Measurements from ENCODE around the gene GADL1. TPM values are rescaled to one million over a fixed set of nuclear protein-coding genes. Genes with fewer than 3 reads are reported as not detected.

Gene GADL1
- total RNA-seq, 1 donor from 2014 or later, result not detected

DNA sequence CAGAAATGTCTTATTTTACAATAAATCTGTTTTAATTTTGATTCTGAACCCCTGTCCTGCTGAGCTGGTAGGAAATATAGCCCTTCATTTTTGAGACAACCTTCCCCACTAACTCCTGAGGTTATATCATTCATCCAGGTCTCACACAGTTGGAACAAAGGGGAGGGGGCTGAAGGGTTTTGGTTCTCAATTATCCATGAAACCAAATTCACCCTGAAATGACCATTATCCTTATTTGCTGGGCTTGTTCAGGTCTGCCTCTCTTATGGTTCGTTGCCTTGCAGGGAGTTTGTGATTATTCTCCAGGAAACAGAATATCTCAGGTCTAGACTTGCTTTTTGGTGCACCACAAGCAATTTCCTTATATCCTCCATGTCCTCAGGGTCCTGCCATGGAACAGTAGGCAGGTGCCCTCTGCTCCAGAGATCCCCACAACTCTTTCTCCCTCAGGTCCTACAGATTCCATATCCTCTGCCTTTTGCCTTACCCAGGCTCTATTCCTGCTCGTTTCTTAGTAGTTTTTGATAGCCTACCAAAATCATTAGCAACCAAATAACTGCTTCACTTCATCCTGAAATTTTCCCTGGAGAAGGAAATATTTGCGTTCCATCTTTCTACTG, 193.6 kb downstream of the GADL1 start:
- intact Hi-C loops (cut with micrococcal nuclease), result no loop called here

- intact Hi-C loops (cut with micrococcal nuclease), result no loop called here
These were observed 194.5 kb downstream of the GADL1 start for GRCh38 chr3:30699927-30700326.

GRCh38 chr3:30698549-30698948, 195.9 kb downstream of the GADL1 start:
- intact Hi-C loops (cut with micrococcal nuclease), result no loop called here

DNA sequence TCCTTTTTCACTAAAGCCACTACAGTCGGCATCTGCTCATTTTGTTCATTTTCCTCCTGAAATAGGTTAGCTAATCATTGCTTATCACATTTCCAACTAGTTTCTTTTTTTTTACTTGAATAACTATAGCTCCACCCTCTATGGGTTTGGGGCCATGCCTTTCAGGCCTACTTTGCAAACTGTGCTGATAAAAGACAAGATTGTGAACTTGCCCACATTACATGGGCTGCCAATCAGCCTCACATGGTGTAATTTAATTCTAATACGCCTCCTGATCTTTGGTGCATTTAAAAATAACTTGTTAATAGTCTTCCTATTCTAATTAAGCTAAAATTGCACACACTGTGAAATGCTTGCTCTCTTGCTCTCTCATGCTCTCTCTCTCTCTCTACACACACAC, 197.6 kb downstream of the GADL1 start:
- intact Hi-C loops (cut with micrococcal nuclease), result no loop called here

DNA sequence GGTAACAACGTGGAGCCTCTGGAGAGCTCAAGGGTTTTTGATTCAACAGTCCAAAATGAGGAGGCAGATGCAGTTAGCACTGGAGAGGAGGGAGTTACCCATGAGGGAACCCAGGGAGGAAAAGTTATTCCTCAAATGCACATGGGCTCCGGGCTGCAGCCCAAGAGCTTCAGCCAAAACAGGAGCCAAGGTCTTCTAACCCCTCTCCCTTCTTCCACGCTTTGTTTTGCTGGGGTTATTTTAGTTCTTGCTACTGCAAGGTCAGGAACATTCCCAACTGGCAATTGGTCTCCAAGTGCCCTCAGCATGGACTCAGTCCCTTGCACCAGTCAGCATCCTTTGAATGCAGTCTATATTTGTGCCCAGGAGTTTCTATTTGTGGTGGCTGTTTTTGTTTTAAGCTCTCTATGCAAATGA, 198.1 kb downstream of the GADL1 start:
- intact Hi-C loops (cut with micrococcal nuclease), result no loop called here

- intact Hi-C loops (cut with micrococcal nuclease), result no loop called here
These were observed 199.0 kb downstream of the GADL1 start for GRCh38 chr3:30695302-30696061.

- intact Hi-C loops (cut with micrococcal nuclease), result loop anchor here (5.0 kb wide), 1 partner anchor 177 kb away; no protein-coding TSS in a partner anchor
These were observed 199.8 kb downstream of the GADL1 start for GRCh38 chr3:30694668-30695067.

- intact Hi-C loops (cut with micrococcal nuclease), result loop anchor here (5.0 kb wide), 1 partner anchor 177 kb away; no protein-coding TSS in a partner anchor
These were observed 200.3 kb downstream of the GADL1 start for GRCh38 chr3:30694148-30694547.

GRCh38 chr3:30693470-30694120, 200.9 kb downstream of the GADL1 start:
- intact Hi-C loops (cut with micrococcal nuclease), result loop anchor here (1.0 to 5.0 kb wide), 14 partner anchors 26 to 680 kb away; no protein-coding TSS in a partner anchor

DNA sequence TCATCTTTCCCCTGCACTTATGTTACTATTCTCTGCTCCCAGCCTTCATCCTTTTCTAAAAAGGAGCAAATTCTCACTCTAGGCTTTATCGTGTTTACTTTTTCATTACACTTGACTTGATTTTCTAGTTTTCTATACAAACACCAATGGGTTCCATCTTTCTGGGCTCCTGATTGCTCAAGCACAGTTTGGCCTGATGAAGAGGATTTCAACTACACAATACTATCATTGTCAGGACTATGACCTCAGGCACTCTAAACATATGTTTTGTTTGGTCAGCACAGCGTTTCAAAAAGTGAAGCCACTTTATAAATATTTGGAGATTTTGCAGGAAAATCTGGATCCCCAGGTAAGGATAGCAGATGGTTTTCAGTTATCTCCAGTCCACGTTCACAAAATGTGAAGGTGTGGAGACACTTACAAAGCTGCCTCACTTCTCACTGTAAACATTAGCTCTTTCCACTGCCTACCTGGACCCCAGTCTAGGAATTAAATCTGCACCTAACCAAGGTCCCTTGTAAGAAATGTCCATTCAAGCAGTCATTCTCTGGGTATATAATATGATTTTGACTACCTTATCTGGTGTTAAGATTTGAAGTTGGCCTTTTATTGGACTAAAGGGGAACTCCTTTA, 201.8 kb downstream of the GADL1 start:
- intact Hi-C loops (cut with micrococcal nuclease), result loop anchor here (1.0 to 5.0 kb wide), 14 partner anchors 25 to 679 kb away; no protein-coding TSS in a partner anchor

DNA sequence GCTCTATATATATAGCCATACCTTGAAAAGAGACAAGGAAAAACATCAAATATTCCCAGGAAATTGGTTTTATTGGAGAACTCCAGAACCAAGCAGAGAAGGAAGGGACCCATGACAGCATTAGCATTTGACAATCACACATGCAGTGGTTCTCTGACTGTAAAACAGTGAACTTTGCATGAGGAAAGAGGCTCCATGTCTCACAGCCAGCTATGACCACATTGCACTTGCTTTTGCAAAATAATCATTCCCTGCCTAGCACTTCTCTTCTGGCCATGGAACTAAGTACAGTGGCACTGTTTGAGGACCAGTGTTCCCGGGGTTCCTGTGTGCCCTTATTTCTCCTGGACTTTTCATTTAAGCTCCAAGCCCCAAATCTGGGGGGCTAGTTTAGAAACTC, 202.5 kb downstream of the GADL1 start:
- intact Hi-C loops (cut with micrococcal nuclease), result loop anchor here (2.0 to 5.0 kb wide), 4 partner anchors 81 to 337 kb away; no protein-coding TSS in a partner anchor

GRCh38 chr3:30691249-30691880, 203.1 kb downstream of the GADL1 start:
- intact Hi-C loops (cut with micrococcal nuclease), result loop anchor here (5.0 kb wide), 1 partner anchor 174 kb away; no protein-coding TSS in a partner anchor

- intact Hi-C loops (cut with micrococcal nuclease), result loop anchor here (5.0 kb wide), 1 partner anchor 173 kb away; no protein-coding TSS in a partner anchor
These were observed 204.3 kb downstream of the GADL1 start for GRCh38 chr3:30690199-30690598.

DNA sequence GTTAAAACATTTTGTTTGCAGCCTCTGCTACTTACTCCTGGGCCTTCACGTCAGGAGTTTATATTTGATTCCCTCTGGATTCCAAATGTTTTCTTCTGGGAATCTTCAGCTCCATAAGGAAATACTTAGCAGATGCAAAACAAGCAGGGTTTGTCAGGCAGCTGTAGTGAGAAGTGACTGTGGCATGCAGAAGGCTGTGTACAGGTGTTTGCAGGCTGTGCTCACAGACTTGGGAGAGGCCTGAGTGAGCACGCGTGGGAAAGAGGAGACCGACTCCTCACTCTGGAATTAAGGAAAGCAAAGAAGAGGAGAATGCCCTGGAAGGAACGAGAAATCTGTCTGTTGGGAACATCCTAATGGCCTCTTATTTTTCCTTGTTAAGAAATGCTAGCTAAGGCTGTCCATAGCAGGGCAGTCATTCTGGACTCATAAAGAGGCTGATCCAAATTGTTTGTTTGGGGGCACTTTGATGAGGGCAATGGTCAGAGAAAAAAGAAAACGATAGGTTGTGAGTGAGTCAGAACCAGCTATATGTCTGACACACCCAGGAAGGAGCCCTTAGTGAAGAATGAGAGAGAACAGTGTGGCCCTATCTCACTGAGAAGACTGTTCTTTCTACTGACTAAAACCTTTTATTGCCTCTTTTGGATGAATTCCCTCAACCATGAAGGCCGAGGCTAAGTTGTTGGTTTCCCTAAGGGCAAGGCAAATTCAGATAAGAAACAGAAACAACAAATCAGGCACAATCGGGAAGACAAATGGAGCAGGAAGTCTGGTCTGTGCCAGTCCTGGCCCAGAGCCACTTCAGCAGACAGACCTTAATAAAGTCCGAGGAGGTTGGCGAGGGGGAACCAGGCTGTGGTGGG, 205.5 kb downstream of the GADL1 start:
- intact Hi-C loops (cut with micrococcal nuclease), result loop anchor here (1.0 kb wide), 2 partner anchors 8 to 34 kb away; no protein-coding TSS in a partner anchor

- intact Hi-C loops (cut with micrococcal nuclease), result no loop called here
These were observed 206.4 kb downstream of the GADL1 start for GRCh38 chr3:30687930-30688570.

DNA sequence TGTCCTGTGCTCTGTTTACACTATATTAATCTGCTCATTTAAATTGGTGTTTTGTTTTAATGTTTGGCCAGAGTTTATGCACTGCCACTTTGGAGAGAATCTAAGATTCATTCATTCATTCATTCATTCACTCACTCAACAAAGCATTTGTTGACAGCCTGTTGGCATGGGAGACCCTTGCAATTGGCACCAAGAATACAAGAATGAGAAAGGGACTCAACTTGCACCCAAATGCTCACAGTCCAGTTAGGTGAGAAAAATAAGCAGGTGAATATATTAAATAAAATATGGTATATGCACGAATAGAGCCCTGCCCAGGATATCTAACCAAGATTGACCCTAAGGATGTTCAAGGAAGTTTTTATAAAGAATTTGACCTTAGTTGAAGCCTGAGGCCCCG, 207.7 kb downstream of the GADL1 start:
- intact Hi-C loops (cut with micrococcal nuclease), result no loop called here

- intact Hi-C loops (cut with micrococcal nuclease), result no loop called here
These were observed 208.3 kb downstream of the GADL1 start for GRCh38 chr3:30686176-30686575.

GRCh38 chr3:30685267-30685667, 209.2 kb downstream of the GADL1 start:
- intact Hi-C loops (cut with micrococcal nuclease), result no loop called here

DNA sequence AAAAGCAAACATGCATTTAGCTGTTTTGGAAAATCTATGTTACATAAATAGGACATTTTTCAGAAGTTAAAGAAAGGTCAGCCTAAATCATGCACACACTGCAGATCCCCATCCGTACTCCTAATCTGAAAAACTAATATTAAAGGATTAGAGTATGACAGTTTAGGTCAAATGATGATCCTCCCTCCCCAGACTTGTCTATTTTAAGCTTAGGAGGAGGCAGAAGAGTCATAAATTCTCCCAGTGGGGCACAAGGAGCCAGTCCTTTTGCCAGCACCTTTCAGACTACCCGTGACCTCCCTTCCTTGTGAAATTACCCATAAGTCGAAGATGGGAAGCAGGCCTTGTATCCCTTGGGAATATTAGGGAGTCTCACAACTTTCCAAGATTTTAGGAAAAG, 210.1 kb downstream of the GADL1 start:
- intact Hi-C loops (cut with micrococcal nuclease), result no loop called here
